Body of pancreas (tissue), 4 donors: Measurements from ENCODE around the gene ASPHD2. TPM values are rescaled to one million over a fixed set of nuclear protein-coding genes. Genes with fewer than 3 reads are reported as not detected.
A peak's percentile ranks its signal among the peaks of the same experiment; 100 is the strongest.

Experiments used
- ATAC-seq: fragments of 150-250 bp; one replicate; pipeline ENCODE4 v1.9.1; 2016
- DNase-seq, 4 donors: peaks; one replicate each; pipeline ENCODE4 v3.0.0-alpha.2; 2019
- H3K27ac ChIP-seq, 4 donors: fragments of 200-600 bp; sonication (generic); 1 replicate in 3 of 4; 2 replicates in 1 of 4; pipeline versions ENCODE4 v1.5.1 to v1.6.1; 2016 to 2019; ENCODE audit warnings: mild to moderate bottlenecking in 1 of 4, mixed read lengths in 1 of 4, moderate library complexity in 1 of 4
- H3K27me3 ChIP-seq, 2 donors: fragments of 200-600 bp; sonication (generic); one replicate each; pipeline ENCODE4 v1.6.0; 2016; ENCODE audit warnings: mild to moderate bottlenecking in 1 of 2
- H3K36me3 ChIP-seq, 2 donors: fragments of 200-600 bp; sonication (generic); replicated peaks in 1 of 2; 2 replicates each; pipeline ENCODE4 v1.5.1; 2016; ENCODE audit warnings: low read depth in 2 of 2; ENCODE audit not compliant: insufficient read depth in 1 of 2
- H3K4me1 ChIP-seq: fragments of 200-600 bp; sonication (generic); one replicate; pipeline ENCODE4 v1.6.0; 2016
- H3K4me3 ChIP-seq, 2 donors: fragments of 200-600 bp; sonication (generic); 1 replicate in 1 of 2; 2 replicates in 1 of 2; pipeline ENCODE4 v1.5.1; 2016 to 2019
- H3K9me3 ChIP-seq, 3 donors: fragments of 200-600 bp; sonication (generic); 1 replicate in 2 of 3; 2 replicates in 1 of 3; pipeline ENCODE4 v1.5.1; 2016
- CTCF ChIP-seq, 7 experiments: fragments of 450-650 bp in 4 of 7; fragments of 200-600 bp in 3 of 7; sonication (generic) in 3 of 7; IDR thresholded peaks; one replicate each; pipeline ENCODE4 v1.5.1; 2016 to 2019; ENCODE audit warnings: antibody characterized with exemption in 7 of 7
- POLR2A ChIP-seq, 3 donors: fragments of 450-650 bp; IDR thresholded peaks; one replicate each; pipeline ENCODE4 v1.6.1; 2016; ENCODE audit warnings: antibody characterized with exemption in 3 of 3, mild to moderate bottlenecking in 2 of 3
- WGBS, 2 donors: methylation state at CpG; one replicate each; pipeline ENCODE4 v1.1.5; 2017; 5-methylcytosine and 5-hydroxymethylcytosine counted together
- intact Hi-C: fragments of 100-400 bp; cut with DNase I; formaldehyde crosslinking; loops from one replicate; pipeline ENCODE4 v1.15.1; 2023
- total RNA-seq, 2 donors: library from RNA; depleted of rRNA; stranded (reverse); fragments of >200 nt; gene quantifications; one replicate each; pipeline ENCODE4 v1.1.0, GENCODE V29; 2016

Gene ASPHD2
- total RNA-seq, 2 donors from 2014 or later = 0.33 to 1.6 TPM

GRCh38 chr22:26416256-26416655 is 12.8 kb upstream of the ASPHD2 start:
- Histone ChIP-seq H3K27ac (no peak overlapping the region), H3K4me1 (no peaks in the 10 kb centered on the region), H3K9me3 (no peaks in the 10 kb centered on the region), H3K36me3 (no peaks in the 10 kb centered on the region), H3K4me3 (no peak overlapping the region), H3K27me3 (no peaks in the 10 kb centered on the region)
- intact Hi-C loops = no loop called here
- ATAC-seq (no peak), DNase-seq (no peak)
- WGBS, 2 donors = 27 to 46% methylated on average over 4 of the region's 4 CpGs
- TF ChIP-seq CTCF (IDR thresholded peaks at IDR 0.05) (no peak), POLR2A (IDR thresholded peaks at IDR 0.05) (no peak)

DNA sequence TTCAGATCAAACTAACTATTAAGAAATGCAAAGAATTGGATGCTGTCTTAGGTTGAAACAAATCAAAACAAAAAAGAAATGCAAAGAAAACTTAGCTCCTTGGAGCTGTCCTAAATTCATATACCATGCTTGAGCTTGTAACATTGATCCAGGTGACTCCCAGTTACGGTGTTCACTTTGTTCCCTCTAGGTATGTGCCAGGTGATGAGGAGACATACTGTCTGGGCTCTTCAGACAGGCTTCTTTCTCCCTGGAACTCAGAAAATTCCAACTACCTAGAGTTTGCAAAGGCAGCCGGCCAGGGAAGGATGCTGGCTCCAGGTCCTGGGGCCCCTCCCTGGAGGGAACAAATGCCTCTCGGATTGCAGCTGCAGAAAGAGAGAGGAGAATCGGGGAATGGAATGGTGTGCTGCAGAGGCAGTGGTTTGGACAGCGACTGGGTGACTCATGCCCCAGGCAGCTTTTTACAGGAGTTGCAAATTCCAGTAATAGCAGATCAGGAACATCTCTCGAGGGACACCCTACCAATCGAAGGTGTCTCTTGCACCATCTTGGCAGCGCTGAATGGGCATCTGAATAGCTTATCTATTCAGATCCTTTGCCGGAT is 12.3 kb upstream of the ASPHD2 start:
- TF ChIP-seq POLR2A (IDR thresholded peaks at IDR 0.05) (no peak), CTCF (IDR thresholded peaks at IDR 0.05) (no peak)
- H3K27ac ChIP-seq = no peak overlapping the region
- no peaks in the 10 kb centered on the region for H3K9me3 ChIP-seq
- ATAC-seq = no peak
- WGBS, 2 donors = 24 to 34% methylated on average over 9 of the region's 9 CpGs
- intact Hi-C loops = no loop called here
- H3K36me3 ChIP-seq = no peaks in the 10 kb centered on the region
- H3K27me3 ChIP-seq = no peaks in the 10 kb centered on the region
- no peak overlapping the region for H3K4me3 ChIP-seq
- peak in 1 of 4 donors; percentile 12 for DNase-seq
- no peaks in the 10 kb centered on the region for H3K4me1 ChIP-seq

DNA sequence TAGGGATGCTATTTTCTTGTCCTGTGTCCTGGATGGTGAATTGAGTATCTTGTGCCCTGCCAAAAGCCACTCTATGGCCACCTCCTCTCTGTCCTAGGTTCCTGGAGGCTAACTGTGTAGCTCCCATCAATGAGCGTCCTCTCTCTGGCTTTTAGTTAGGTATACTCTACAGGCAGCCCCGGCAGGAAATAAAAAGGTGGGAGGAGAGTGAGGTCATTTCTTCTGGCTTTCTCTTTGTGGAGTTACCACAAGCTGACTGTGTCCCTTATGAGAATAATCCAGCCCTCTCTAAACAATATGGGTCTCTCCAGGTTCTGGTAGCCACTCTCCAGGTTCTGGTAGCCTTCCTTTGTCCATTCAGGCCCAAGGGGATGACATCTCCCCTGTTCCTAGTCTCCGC is 11.7 kb upstream of the ASPHD2 start:
- no peak for DNase-seq
- no peaks in the 10 kb centered on the region for H3K4me1 ChIP-seq
- no peaks in the 10 kb centered on the region for H3K36me3 ChIP-seq
- no peak for ATAC-seq
- no peak overlapping the region for H3K27ac ChIP-seq
- TF ChIP-seq POLR2A (IDR thresholded peaks at IDR 0.05) (no peak), CTCF (IDR thresholded peaks at IDR 0.05) (no peak)
- intact Hi-C loops = no loop called here
- peaks cover 0 to under 1% (median 0%) of the 10 kb centered on the region in 3 donors for H3K9me3 ChIP-seq
- WGBS, 2 donors = 55 to 69% methylated on average over 3 of the region's 3 CpGs
- H3K4me3 ChIP-seq = no peak overlapping the region
- H3K27me3 ChIP-seq = no peaks in the 10 kb centered on the region

- intact Hi-C loops = no loop called here
- WGBS, 2 donors = 60 to 61% methylated on average over 3 of the region's 3 CpGs
- H3K27ac ChIP-seq = no peak overlapping the region
Measured at GRCh38 chr22:26418620-26419019, 10.4 kb upstream of the ASPHD2 start.

More at GRCh38 chr22:26418620-26419019, 10.4 kb upstream of the ASPHD2 start:
- no peak overlapping the region for H3K4me3 ChIP-seq
- peaks cover 0 to 10% (median 0%) of the 10 kb centered on the region in 3 donors for H3K9me3 ChIP-seq
- ATAC-seq = no peak
- H3K4me1 ChIP-seq = no peaks in the 10 kb centered on the region
- no peaks in the 10 kb centered on the region for H3K27me3 ChIP-seq
- TF ChIP-seq POLR2A (IDR thresholded peaks at IDR 0.05) = no peak
- TF ChIP-seq CTCF (IDR thresholded peaks at IDR 0.05) = no peak
- no peaks in the 10 kb centered on the region for H3K36me3 ChIP-seq
- DNase-seq = no peak
